SKM-1 (cell line): Measurements from ENCODE around the gene ANXA5.
"Not testable (repeated sequence)": the region's sequence is repeated elsewhere in the genome, so short reads cannot be mapped to it uniquely, and the experiment has no call there.

Experiments
- DNase-seq: peaks from one replicate; lab custom pipeline; 2025; ENCODE audit not compliant: unreplicated experiment; lab: John Stamatoyannopoulos, UW

Gene ANXA5

DNA sequence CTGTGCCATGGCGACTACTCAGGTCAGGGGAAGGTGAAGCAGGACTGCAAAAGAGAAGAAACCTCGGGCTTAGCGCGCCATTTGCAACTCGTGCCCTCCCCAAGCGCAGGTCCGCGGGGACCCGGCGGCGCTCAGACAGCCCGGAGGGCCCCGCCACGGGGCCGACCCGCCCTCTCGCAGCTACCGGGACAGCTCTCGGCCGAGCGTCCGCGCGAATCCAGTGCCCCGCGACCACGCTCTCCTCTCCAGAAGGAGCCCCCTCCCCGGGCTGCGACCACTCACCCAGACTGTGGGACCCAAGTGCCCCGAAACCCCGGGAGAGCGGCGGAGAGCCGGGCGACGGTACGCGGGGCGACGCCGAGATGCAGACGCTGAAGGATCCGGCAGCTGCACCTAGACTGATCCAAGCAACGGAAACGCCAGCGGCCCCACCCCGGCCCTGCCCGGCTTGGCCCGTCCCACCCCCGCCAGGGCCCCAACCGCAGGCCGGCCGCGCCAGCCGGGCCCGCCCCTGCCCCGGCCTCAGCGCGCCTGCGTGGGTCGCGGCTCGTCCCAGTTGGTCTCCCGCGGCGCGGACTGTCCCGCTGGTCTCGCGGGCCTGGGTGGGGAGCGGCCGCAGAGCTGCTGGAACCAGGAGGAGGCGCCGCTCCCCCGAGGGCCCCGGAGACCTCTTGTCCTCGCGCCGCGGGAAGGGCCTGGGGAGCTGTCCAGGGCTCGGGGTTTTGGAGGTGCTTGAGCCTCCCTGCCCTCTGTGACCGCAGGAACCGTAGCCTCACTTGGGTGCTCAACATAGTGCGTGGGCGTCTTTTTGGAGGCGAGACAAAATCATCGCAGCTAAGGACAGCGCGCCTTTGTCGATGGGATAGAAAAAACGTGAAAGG is at the start of gene ANXA5:
Gene ANXA5, minus strand, starts transcription at position 400 of the 881 bp plus-strand sequence. Its CDS starts 391 bp downstream, at position 9.
- DNase-seq = peak; percentile 53

DNA sequence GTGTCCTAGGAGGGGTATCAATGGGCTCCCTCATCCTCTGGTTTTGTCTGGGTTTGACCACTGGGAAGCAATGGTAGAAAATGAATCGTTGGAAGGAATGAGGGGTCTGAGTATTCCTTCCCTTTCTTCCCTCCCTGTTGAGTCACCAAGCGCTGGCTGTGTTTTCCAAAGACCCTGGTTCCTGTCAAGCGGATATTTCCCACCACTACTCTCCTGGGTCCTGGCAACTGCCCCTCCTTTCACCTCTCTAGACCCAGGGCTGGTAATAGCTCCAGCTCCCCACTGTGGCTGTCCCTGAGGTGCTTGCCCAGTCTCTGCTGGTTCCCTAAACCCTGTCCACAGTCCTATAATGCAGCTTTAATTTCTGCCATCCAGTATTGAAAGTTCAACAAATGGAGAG is 46.0 kb upstream of the ANXA5 start:
- no peak for DNase-seq

DNA sequence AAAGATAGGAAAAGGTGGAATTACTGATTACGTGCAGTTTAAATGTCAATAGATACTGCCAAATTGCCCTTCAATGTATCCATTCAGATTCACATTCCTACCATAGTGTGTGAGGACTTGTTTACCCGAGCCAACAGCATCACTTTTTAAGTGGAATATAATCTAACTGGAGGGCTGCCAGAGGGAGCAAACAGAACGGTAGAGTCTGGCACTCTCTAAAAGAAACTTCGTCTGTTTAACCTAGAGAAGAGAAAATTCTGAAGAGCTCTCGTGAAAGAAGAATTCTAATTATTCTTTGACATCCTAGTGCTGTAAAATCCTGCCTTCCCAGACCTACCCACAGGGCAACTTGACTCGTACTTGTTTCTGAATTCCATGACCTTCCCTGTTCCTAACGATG is 45.0 kb upstream of the ANXA5 start:
- DNase-seq = no peak

DNA sequence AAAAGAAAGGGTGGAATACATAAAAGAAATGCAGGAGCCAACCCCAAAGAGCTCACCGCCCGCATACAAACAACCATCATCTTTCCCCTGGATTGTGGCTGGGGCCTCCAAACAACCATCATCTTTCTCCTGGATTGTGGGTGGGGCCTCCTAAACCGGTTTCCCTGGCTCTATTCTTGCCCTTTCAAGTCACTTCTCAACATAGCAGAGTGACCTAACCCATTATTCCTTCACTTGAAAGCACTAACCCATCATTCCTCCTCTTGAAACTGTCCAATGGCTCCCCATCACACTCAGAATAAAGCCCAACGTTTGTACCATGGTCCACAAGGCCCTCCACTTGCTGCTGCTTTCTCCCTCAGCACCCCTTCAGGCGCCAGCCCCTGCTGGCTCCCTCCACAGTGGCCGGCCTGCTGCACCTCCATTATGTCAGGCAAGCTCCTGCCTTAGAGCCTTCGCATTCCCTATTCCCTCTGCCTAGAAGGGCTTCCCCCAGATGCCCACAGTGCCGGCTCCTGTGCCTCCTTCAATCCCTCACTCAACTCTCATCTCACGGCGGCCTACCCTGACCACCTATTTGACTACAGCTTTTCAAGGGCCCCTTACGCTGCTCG is 44.1 kb upstream of the ANXA5 start:
- DNase-seq = no peak

DNA sequence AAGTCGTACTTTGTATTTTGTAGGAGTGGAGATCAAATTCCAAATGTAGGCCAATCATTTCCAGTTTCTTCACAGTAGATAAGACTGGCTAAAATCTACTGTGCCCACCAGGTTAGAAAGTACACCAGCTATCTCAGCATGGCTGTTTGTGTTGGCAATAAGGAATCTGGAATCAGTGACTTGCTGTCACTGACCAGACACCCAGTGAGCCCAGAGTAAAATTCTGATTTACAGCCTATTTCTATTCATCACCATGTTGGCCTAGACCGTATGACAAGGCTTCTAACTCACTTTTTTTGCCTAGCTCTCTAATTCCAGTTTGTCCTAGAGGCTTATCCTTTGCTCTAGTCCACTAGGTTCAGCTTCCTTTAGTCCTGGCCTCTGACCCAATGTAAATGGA is 42.8 kb upstream of the ANXA5 start:
- DNase-seq = no peak

DNA sequence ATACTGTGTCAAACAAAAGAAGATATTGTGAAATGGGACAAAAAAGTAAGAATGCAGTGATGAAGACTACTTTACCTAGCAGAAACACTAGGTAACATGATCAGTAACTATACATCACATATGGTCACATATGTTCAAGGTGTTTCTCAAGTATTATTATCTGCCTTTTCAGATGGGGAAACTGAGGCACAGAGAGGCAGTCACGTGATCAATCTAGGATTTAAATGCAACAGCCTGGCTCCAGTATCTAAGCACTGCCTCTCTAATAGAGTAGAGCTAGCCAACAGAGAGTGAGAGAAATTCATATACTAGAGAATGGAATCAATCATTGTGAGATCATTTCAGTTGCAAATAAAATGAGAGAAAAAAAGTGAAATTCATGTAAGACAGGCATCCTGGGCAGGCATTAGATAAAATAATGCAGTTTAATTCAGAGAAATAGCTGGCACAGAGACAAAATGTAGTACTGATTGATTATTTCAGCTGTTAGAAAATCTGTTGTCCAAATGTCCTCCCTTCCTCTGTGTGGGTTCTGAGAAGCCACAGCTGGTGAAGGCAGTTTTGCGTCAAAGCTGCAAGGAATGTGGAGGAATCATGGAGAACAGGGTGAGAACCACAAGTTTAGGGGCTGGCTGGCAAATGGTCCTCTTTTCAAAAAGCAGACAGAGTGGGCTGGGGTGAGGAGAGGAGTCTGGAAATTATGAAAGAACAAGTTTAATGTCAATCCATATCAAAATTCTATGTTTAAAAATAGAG is 42.2 kb upstream of the ANXA5 start:
- DNase-seq = no peak

DNA sequence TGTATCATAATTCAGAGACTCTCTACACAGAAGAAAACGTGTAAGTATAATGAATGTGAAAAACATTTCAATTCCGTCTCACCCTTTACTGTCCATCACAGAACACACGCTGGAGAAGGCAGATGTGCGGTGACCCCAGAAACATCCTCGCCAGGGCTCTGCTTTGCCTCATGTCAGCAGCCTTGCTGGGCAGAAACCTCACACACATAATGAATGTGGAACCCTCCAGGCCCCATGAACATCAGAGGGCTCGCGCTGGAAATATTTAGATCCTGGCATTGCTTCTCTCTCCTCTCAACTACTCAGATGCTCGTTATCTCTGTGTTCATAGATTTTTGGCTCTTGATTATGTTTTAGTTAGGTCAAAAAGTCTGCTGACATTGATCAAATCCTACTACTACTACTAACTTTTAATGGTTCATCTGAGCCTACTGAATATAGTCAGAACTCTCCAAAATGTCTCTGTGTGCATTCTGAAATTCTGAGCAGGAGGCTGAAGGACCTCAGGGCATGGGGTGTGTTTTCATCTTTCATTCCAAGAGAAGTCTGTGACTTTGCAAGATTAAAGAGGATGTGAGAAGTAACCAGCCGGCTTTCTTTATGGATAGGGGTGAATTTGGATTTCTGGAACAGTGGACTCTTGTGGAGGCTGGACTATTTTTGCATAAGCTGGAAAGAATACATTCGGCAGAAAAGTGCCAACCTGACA is 41.2 kb upstream of the ANXA5 start:
- no peak for DNase-seq

DNA sequence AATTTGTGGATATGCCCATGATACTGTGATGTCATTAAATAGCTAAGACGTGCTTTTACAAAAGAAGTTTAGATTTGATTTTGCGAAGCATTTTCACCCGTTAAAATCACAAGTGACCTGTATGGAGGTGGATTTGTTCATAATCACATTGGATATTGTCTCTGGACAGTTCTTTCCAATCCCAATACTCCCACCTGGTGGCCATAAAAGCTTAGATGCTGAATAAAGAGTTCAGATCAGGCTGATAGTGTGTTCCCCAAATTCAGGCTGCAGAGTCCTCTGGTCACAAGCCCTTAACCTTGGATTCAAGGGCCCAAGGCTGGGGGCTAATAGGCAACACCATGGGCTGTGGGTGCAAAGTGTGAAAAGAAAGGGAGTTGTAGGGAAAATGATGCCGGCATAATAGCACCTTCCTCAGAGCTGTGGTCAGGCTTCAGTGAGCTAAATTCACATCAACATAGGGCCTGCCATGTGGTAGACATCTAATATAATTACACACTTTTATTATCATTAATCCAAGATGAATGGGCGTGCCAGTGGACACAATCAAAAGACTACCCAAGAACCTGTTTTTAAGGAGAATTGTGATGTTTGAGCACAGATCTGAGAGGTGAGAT is 40.1 kb upstream of the ANXA5 start:
- DNase-seq = peak; percentile 14

DNA sequence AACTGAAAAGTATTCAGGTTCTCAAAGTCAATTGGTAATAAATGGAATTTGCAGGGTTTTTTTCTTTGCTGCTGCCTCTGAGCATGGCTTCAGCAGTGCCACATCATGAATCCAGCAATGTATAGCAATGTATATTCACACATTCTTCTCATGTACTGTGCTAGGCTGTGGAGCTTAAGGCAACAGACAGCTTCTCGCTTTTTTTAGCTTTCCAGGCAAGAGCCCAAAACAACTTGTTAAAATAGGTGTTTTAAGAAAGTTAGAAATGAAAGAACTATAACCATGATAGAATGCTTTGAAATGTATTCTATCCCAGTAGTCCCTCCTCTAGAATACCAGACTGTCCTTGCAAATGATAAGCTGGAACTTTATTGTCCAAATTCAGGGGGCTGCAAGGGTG is 37.8 kb upstream of the ANXA5 start:
- no peak for DNase-seq

DNA sequence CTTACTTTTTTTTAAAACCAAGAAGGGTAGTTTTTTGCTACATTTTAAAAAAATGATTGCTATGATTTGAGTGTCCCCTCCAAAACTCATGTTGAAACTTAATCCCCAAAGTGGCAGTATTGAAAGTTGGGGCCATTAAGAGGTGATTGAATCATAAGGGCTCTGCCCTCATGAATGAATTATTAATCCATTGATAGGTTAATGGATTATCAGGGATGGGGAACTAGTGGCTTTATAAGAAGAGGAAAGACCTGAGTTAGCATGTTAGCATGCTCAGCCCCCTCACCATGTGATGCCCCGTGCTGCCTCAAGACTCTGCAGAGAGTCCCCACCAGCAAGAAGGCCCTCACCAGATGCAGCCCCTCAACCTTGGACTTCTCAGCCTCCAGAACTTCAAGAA is 37.2 kb upstream of the ANXA5 start:
- no peak for DNase-seq

DNA sequence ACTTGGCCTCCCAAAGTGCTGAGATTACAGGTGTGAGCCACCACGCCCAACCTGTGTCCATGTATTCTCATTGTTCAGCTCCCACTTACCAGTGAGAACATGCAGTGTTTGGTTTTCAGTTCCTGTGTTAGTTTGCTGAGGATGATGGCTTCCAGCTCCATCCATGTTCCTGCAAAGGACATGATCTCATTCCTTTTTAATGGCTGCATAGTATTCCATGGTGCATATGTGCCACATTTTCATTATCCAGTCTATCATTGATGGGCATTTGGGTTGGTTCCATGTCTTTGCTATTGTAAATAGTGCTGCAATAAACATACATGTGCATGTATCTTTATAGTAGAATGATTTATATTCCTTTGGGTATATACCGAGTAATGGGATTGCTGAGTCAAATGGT is 33.0 kb upstream of the ANXA5 start:
- DNase-seq = not testable (repeated sequence)

DNA sequence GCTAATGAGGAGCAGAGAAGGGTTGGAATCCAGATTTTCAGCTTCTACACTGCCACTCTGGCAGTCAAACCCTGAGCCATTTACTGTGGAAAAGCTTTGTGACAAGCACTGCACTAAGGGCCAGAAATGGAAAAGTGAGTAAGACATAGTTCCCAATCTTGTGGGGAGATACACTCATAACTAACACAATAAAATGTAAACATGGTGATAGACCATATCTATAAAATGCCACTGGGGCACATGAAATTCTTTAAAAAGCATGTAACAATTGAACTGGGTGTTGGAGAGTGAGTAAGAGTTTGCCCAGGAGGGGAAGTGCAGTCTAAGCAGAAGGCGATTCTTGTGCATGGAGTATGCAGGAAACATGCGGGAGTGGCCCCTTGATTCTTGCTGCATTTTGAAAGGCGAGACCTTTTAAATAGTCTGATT is 32.0 kb upstream of the ANXA5 start:
- no peak for DNase-seq

DNA sequence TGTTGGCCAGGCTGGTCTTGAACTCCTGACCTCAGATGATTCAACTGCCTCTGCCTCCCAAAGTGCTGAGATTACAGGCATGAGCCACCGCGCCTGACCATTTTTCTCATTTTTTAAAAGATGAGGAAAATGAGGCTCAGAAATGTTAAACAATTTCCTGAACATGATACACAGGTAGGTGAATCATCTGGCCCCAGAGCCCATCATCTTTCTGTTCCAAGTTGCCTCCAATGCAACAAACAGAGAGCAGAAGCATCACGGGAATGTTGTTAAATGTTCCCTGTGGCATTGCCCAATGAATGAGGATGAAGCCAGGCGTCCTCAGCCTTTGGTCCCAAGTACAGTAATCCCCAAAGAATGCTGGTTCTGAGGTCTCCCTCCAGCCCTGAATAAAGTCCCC is 31.3 kb upstream of the ANXA5 start:
- DNase-seq = no peak

DNA sequence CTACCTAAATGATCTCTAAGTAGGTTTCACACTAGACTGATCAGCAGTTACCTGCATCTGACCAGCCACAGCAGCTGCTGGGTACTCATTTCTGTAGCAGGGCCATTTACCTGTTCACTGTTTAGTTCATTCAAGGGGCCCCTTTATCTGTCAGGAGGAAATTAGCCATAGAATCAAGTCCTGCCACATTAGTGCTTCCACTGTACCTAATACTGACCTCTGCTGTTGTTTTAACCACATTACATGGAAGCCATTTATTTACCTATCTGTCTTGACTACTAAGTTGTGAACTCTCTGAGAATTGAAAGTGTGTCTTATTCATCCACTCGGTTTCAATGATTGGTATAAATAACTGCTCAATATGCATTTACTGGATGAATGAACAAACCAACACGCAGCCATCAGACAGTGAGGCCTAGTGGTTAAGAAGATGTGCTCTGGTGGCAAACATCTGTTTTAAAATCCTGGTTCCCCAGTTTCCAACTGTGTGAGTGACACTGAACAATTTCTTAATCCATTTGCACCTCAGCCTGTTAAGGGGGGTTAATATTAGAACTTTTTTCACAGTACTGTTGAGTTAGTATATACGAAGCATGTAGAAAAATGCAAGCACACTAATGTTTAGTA is 30.0 kb upstream of the ANXA5 start:
- DNase-seq = peak; percentile 47

DNA sequence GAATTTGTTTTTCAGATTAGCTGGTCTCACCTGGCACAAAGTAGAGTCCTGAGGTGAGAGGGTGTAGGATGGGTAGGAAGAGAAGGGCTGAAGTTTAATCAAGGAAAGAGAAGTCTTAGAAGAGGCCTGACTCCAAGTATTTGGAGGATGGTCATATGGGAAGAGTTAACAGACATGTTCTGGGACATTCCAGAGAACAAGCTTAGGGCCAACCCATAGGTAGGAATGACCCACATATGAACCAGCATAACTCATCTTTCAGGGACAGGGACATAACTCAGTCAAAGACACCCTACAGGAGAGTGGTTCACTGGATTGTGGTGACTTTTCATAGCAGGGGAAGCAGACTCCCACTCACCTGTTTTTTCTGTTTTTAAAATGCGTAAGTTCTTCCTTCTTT is 27.9 kb upstream of the ANXA5 start:
- DNase-seq = no peak

DNA sequence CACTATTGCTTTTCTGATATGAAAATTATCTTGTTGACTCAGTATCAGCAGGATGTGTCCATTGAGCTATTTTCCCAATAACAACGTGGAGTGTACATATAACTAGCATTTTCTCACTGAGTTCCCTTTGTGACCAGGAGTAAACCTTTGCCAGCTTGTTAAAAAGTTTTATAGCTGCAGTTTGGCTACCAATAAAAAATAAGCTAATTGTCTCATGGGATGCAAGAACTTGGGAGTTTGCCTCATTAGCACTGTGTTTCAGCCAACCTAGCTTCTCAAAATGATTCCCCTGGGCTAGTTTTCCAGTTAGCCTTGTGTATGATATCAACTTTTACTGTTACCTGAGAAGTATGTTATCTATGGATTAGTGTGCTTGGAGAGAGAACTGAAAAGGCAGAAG is 24.9 kb upstream of the ANXA5 start:
- no peak for DNase-seq

DNA sequence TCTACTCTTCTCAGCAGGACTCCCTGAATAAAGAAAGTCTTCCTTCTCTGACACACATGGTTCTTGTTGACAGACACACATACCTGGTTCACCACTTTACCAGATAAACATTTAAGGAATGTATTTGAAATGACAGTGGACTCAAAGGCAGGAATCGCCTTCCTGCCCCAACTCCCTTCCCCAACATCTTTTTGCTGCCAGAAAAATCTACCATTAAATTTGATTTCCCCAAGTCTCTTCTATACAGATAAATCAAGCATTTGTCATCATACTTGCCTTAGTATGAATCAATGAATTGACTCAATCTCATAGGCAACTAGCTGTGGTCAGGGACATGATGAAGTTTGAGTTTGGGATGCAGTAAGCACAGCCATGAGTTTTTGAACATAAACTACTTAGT is 23.3 kb upstream of the ANXA5 start:
- no peak for DNase-seq

DNA sequence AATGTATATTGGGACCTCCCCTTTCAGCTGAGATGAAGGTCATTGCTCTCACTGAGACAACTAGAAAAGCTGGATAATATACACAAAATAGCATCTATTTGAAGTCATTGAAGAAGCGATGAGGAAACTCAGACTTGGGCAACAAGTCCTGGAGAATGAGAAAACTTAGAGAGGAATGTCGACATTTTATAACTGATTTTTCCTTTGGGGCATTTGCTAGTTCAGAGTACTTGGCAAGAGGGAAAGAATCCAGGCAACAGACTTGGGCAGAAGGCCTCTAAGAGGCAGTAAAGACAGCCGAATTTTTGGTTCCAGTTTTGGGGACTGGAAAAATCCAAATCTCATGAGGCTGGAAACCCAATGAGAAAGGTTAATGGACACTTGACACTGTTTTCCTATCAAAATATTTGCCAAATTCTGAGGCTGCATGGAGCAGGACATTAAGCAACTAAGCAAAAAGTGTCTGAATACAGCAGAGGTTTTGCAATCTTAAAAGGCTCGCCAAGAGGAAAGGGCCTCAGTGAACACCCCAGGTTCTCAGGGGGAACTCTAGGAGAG is 21.0 kb upstream of the ANXA5 start:
- no peak for DNase-seq

DNA sequence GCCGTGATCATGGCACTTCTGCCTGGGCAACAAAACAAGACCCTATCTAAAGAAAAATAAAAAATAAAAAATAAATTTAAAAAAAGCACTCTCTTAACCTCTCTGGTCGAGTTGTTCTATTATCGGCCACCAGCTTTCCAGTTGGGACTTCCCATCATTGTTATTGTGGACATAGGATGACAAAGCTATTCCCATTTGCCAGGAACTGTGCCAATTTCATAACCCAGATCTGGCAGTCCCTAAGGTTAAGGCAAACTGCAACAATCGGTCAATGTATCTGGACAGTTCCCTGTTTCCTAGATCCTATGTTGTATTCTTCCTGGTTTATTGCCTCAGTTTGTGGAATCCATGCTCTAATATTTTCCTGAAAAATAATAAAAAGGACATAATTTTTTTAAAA is 17.8 kb upstream of the ANXA5 start:
- DNase-seq = no peak

DNA sequence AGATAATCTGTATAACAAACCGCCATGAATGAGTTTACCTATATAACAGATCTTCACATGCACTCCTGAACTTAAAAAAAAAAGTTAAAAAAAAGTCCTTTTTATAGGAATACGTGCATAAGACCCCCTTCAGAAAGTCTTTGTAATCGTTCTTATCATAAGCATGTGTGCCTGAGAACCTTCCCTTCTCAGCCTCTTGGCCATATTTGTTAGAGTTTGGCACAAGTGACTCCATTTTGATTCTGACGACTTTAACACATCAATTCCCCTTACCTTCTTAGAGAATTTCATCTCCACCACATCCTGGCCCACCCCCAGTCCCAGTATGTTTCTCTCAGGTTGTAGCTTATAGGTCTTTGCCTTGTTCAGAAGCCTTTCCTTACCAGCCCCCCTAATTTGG is 16.0 kb upstream of the ANXA5 start:
- no peak for DNase-seq
